H54 (cell line): Measurements from ENCODE around the gene CEP57.

Source experiments
- DNase-seq: peaks from one replicate; pipeline ENCODE4 v3.0.0; 2011; ENCODE audit warnings: low spot score, mixed read lengths; ENCODE audit not compliant: insufficient read length
- FAIRE-seq: peaks from 3 replicates; lab custom pipeline; 2011; peaks lifted over from hg19 to GRCh38; lab: Jason Lieb, UNC
- POLR2A ChIP-seq: IDR thresholded peaks from 2 replicates; pipeline ENCODE4 v1.6.1; 2011; ENCODE audit warnings: low read depth, mild to moderate bottlenecking, low read length

The CEP57 gene

GRCh38 chr11:95790123-95790932, at the start of gene CEP57:
TSS of gene CEP57 (plus strand) at chr11:95790498. CDS start at chr11:95790699, 201 bp downstream.
- peak; percentile 52 for FAIRE-seq
- peak; percentile 49 for DNase-seq
- peak; percentile 24; the same call in 1 of the 2 replicates for TF ChIP-seq POLR2A

- no peak for FAIRE-seq
- no peak for DNase-seq
- no peak for TF ChIP-seq POLR2A
Measured at GRCh38 chr11:95750101-95750500, 40.2 kb upstream of the CEP57 start.

GRCh38 chr11:95751515-95751914, 38.8 kb upstream of the CEP57 start:
- no peak for TF ChIP-seq POLR2A
- DNase-seq = no peak
- FAIRE-seq = no peak

GRCh38 chr11:95760941-95761340, 29.4 kb upstream of the CEP57 start:
- no peak for FAIRE-seq
- TF ChIP-seq POLR2A = no peak

GRCh38 chr11:95762534-95762933, 27.8 kb upstream of the CEP57 start:
- no peak for TF ChIP-seq POLR2A
- FAIRE-seq (no peak), DNase-seq (no peak)

More at GRCh38 chr11:95760941-95761340, 29.4 kb upstream of the CEP57 start:
- DNase-seq = no peak

- TF ChIP-seq POLR2A = no peak
- DNase-seq (no peak), FAIRE-seq (no peak)
Measured at GRCh38 chr11:95764267-95764898, 25.9 kb upstream of the CEP57 start.

- FAIRE-seq (no peak), DNase-seq (no peak)
- no peak for TF ChIP-seq POLR2A
Measured at GRCh38 chr11:95766701-95767100, 23.6 kb upstream of the CEP57 start.

GRCh38 chr11:95767498-95767897, 22.8 kb upstream of the CEP57 start:
- DNase-seq (no peak), FAIRE-seq (no peak)
- no peak for TF ChIP-seq POLR2A

- no peak for TF ChIP-seq POLR2A
- no peak for FAIRE-seq
Measured at GRCh38 chr11:95768521-95768920, 21.8 kb upstream of the CEP57 start.

GRCh38 chr11:95776859-95777258, 13.4 kb upstream of the CEP57 start:
- TF ChIP-seq POLR2A = no peak
- FAIRE-seq = no peak
- no peak for DNase-seq

More at GRCh38 chr11:95768521-95768920, 21.8 kb upstream of the CEP57 start:
- no peak for DNase-seq

GRCh38 chr11:95778699-95779098, 11.6 kb upstream of the CEP57 start:
- DNase-seq (no peak), FAIRE-seq (no peak)
- TF ChIP-seq POLR2A = no peak

- TF ChIP-seq POLR2A = no peak
- DNase-seq (no peak), FAIRE-seq (no peak)
Measured at GRCh38 chr11:95780544-95780943, 9.8 kb upstream of the CEP57 start.

GRCh38 chr11:95788921-95789505, 1.3 kb upstream of the CEP57 start:
- TF ChIP-seq POLR2A = no peak
- no peak for FAIRE-seq
- DNase-seq = peak; percentile 3

- FAIRE-seq (peak; percentile 92), DNase-seq (peak; percentile 65)
- TF ChIP-seq POLR2A = peak; percentile 64
Measured at GRCh38 chr11:95789506-95790122, 684 bp upstream of the CEP57 start, which contains the start of gene FAM76B. TSS of gene FAM76B (minus strand) at chr11:95789782. CDS start at chr11:95789478, 304 bp downstream.
